ENCODE data around the gene RASGEF1C.

The RASGEF1C gene

GRCh38 chr5:180209137-180209581, at the start of gene RASGEF1C:
RASGEF1C (minus strand) TSS chr5:180209211; CDS start chr5:180138052, 71,159 bp downstream.
- peak; percentile 75 for DNase-seq

DNA sequence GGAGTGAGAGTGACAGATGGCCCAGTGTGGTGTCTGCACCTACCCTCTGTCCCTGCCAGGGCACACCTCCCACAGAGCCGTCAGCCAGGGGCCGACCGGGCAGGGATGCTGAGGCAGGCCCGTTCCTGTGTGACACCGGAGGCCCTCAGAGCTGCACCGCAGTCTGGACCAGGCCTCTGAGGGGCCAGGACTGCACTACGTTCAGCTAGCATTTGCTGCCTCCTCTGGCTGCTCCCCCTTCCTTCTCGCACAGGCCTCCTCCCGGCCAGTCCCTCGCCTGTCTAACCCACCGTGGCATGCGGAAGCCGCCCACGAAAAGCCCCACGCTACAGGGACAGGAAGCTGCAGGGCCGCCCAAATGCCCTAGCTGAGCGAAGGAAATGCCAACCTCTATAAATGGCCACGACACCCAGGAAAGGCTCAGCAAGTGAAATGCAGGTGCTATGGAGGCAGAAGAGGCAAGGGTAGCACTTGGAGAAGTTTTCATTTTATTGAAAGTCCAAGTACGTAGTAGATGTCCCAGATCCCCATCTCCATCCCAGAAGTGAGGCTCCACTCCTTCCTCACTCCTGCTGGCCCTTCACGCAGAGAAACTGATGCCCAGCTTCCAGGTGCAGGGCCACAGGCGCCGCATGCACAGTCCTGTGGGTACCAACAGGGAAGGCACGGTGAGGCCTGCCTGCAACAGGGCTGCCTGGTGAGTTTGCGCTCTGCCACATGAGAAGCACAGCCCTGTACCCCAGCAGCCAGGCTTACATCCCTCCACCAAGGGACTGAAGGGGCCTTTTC, 44.2 kb upstream of the RASGEF1C start:
- no peak for DNase-seq

GRCh38 chr5:180251887-180252286, 42.9 kb upstream of the RASGEF1C start:
- DNase-seq: no peak

DNA sequence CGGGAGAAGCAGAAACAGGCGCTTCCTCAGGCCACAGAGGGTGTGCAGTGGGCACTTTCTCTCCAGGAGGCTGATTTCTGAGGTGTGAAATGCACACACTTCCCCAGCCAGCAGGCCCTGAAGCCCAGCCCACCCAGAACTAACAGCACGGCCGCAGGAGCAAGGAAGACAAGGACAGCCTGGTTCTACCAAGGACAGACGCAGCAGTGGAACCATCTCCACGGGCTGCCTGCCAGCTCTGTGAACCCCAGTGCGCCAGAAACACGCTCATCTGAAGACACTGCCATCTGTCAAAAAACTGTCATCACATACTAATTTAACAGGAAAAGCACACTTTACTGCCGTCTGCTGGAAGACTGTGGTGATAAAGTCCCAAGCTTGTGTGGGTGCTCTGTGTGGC, 42.1 kb upstream of the RASGEF1C start:
- DNase-seq: no peak

- DNase-seq: no peak
These were observed 41.3 kb upstream of the RASGEF1C start for GRCh38 chr5:180250329-180250728.

DNA sequence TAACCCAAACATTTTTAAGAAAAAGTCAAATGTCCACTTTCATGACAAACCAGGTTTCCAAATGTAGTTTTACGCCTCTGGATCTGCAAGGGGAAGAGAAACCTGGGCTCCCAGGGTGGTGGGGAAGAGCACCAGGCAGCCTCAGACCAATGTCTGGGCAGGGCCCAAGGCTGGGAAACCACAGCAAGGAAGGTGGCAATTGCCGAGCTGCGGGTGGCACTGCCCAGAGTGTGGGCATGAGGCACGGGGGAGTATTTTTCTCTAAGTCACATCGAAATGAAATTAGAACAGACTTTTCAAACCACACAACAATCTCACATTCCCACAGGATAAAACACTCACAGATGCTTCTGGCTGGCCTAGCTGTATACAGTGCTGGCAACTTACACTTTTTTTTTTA, 32.6 kb upstream of the RASGEF1C start:
- no peak for DNase-seq

DNA sequence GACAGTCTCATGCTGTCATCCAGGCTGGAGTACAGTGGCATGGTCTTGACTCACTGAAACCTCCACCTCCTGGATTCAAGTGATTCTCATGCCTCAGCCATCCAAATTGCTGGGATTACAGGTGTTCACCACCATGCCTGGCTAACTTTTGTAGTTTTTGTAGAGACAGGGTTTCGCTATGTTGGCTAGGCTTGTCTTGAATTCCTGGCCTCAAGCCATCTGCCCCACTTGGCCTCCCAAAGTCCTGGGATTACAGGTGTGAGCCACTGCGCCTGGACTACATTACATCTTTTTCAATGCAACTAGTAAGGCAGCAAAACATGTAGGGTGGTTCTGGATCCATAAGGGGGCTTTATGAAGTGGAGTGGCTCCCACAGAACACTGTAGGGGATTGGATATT, 29.6 kb upstream of the RASGEF1C start:
- DNase-seq: no peak

- no peak for DNase-seq
These were observed 26.8 kb upstream of the RASGEF1C start for GRCh38 chr5:180235846-180236245.

GRCh38 chr5:180235077-180235476, 26.1 kb upstream of the RASGEF1C start:
- DNase-seq: no peak

DNA sequence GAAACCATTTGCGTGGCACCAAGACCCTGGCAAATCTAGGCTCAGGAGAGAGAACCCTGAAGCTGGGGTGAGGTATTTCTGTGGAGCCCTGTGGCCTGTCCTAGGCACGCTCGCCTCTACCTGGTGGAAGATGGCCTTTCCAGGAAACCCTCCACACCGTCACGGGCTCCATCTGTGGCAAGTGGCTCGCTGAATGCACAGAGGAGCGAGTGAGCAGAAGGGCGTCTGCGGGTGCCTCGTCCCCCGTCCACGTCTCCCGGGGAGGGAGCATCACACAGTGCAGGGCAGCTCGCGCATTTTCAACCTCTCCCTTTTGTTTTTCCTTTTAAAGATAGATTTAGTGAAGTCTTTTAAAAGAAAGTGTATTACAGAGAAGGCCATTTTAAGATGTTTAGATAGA, 25.3 kb upstream of the RASGEF1C start:
- DNase-seq: no peak

DNA sequence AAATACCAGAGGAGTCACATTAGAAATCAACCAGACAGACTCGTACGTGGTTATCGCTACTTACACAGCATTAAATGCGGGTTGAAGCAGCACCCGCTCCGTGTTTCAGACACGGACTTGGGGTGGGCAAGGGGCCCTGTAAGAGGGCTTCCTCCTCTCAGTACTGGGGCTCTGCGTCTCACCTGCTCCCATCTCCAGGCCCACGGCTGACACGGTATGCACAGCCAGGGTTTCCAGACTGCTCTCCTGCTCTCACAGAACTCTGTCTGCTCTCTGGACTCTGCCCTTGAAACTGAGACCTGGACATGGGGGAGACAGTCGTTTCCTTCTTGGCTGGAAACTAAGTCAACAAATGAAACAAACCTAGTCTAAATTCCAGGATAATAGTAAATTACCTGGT, 24.7 kb upstream of the RASGEF1C start:
- DNase-seq: no peak

- DNase-seq: no peak
These were observed 21.0 kb upstream of the RASGEF1C start for GRCh38 chr5:180230017-180230416.

DNA sequence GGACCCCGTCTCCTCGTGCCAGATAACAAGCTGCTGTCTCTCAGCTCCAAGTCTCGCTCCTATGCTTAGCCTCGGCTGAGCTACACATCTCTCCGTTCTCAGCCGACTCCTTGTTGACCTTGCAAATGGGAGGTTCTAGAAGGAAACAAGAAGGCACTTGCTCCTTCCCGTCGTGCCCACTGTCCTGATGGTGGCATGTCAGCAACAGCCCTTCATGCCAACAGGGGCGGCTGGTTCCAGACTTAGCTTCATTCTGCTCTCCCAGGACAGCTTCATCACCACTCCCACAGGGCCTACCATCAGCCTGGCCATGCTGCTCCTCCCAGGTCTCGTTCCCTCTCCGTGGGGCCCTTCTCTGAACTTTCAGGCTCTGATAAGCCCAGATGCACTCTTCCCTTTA, 13.0 kb upstream of the RASGEF1C start:
- DNase-seq: no peak

- DNase-seq: no peak
These were observed 8.8 kb upstream of the RASGEF1C start for GRCh38 chr5:180217797-180218196.

- DNase-seq: no peak
These were observed 7.7 kb upstream of the RASGEF1C start for GRCh38 chr5:180216646-180217171.

- DNase-seq: no peak
These were observed 7.0 kb upstream of the RASGEF1C start for GRCh38 chr5:180215783-180216630.

- DNase-seq: no peak
These were observed 6.1 kb upstream of the RASGEF1C start for GRCh38 chr5:180214870-180215770.

GRCh38 chr5:180213657-180214207, 4.7 kb upstream of the RASGEF1C start:
- no peak for DNase-seq

- no peak for DNase-seq
These were observed 4.2 kb upstream of the RASGEF1C start for GRCh38 chr5:180213256-180213600.

GRCh38 chr5:180212363-180213255, 3.6 kb upstream of the RASGEF1C start:
- no peak for DNase-seq

DNA sequence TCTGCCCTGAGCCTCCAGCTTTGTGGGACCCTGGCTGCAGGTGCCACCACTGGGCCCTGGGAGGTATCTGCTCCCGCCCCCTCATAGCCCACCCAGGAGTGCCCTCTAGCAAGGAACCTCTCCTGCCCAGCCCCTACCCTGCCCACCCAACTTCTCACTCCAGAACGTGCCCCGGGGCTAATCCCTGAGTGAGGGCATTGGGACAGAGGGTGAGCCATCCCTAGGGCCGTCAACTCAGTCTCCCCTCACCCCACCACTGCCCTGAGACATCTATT, 2.7 kb upstream of the RASGEF1C start:
- DNase-seq: no peak

All from stimulated activated CD4-positive, alpha-beta T cell treated with anti-CD3 and anti-CD28 coated beads, Interleukin-4, amount 100 ng/mL, for 1 hour (primary cell).